ENCODE data around the gene CUBN. TPM values are rescaled to one million over a fixed set of nuclear protein-coding genes. Genes with fewer than 3 reads are reported as not detected.

The CUBN gene
- total and polyA plus RNA-seq, 10 of the 15 experiments (the other 5 are each of a cell fraction or from before 2014, with no cell fraction given), result under 0.01 to 0.14 (median 0.02) TPM; not detected in 6

DNA sequence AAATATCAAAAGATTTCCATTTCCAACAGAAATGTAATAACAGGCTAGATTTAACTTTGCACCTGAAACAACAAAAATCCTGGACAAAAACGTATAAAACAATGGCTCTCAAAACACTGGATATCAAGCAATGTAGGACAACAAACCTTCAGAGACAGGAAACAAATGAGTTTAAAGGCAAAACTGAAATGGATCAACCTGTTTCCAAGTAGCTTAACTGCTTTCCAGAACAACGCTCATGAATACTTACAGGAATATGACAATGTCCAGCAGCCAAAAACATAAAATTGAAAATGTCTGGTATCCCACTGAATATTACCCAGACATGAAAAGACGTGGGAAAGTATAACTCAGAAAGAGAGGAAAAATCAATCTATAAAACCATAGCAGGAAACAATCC, 62.8 kb downstream of the CUBN start:
- ChIA-PET POLR2A (no interaction called here), RAD21 (ENCODE audit: unreplicated experiment) (no interaction called here), SMC1A (ENCODE audit: uncharacterized antibody, unreplicated experiment) (no interaction called here), CTCF (interaction anchor here (0.5 kb wide), 1 partner anchor 977 kb away, joined by 3 read pairs; no protein-coding TSS in a partner anchor)
- DNase-seq (ENCODE audit: low read depth, low spot score), result no peak
- Histone ChIP-seq H3K36me3 (ENCODE audit: control insufficient read depth in 2 of 2, insufficient read depth in 2 of 2, low read length in 1 of 2) (no peaks in the 10 kb centered on the region), H3K9me3 (replicated peaks; ENCODE audit: control insufficient read depth, insufficient read depth, low read length) (no peaks in the 10 kb centered on the region), H2AFZ (ENCODE audit: control insufficient read depth, low read depth, low read length) (no peak overlapping the region), H3K27ac (ENCODE audit: control insufficient read depth, insufficient read depth) (no peak overlapping the region), H3K27me3 (replicated peaks in 1 of 2; ENCODE audit: control insufficient read depth in 2 of 2, insufficient read depth in 2 of 2, low read length in 1 of 2) (no peaks in the 10 kb centered on the region), H3K4me1 (ENCODE audit: control insufficient read depth, insufficient read depth, low read length) (no peaks in the 10 kb centered on the region), H3K9ac (ENCODE audit: control insufficient read depth, insufficient read depth, low read length) (no peak overlapping the region), H3K79me2 (ENCODE audit: control insufficient read depth, insufficient read depth, low read length) (no peaks in the 10 kb centered on the region), H3K4me2 (ENCODE audit: control insufficient read depth, insufficient read depth) (no peak overlapping the region), H3K4me3 (no peak overlapping the region), H4K20me1 (ENCODE audit: control insufficient read depth, insufficient read depth) (no peaks in the 10 kb centered on the region)
- in situ Hi-C loops (cut with MboI) (no loop called here), intact Hi-C loops (cut with micrococcal nuclease; ENCODE audit: unreplicated experiment) (no loop called here)
- WGBS (ENCODE audit: insufficient coverage, insufficient replicate concordance, low lambda C conversion rate, missing lambda C conversion rate), result 29% methylated on average over 3 of the region's 3 CpGs
- BruUV-seq (replicated peaks), result no TSS peak
- TF ChIP-seq DPF2 (IDR thresholded peaks at IDR 0.05), result no peak
- TF ChIP-seq PML (IDR thresholded peaks at IDR 0.05; ENCODE audit: low read length), result no peak
- TF ChIP-seq MYB (IDR thresholded peaks at IDR 0.05; ENCODE audit: borderline replicate concordance, low read depth, low read length), result no peak
- TF ChIP-seq, protein P1, sequence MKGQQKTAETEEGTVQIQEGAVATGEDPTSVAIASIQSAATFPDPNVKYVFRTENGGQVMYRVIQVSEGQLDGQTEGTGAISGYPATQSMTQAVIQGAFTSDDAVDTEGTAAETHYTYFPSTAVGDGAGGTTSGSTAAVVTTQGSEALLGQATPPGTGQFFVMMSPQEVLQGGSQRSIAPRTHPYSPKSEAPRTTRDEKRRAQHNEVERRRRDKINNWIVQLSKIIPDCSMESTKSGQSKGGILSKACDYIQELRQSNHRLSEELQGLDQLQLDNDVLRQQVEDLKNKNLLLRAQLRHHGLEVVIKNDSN (IDR thresholded peaks at IDR 0.05; ENCODE audit: borderline replicate concordance, extremely low read length, insufficient read depth, low read depth, low read length), result no peak
- TF ChIP-seq, protein P2, sequence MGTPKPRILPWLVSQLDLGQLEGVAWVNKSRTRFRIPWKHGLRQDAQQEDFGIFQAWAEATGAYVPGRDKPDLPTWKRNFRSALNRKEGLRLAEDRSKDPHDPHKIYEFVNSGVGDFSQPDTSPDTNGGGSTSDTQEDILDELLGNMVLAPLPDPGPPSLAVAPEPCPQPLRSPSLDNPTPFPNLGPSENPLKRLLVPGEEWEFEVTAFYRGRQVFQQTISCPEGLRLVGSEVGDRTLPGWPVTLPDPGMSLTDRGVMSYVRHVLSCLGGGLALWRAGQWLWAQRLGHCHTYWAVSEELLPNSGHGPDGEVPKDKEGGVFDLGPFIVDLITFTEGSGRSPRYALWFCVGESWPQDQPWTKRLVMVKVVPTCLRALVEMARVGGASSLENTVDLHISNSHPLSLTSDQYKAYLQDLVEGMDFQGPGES (IDR thresholded peaks at IDR 0.05), result no peak
- TF ChIP-seq SUZ12 (IDR thresholded peaks at IDR 0.05; ENCODE audit: unreplicated experiment), result no peak
- TF ChIP-seq RCOR1 (conservative IDR thresholded peaks at IDR 0.05; ENCODE audit: low read depth, low read length), result no peak
- TF ChIP-seq RUNX3 (IDR thresholded peaks at IDR 0.05; ENCODE audit: low read length), result no peak
- TF ChIP-seq, protein P3, sequence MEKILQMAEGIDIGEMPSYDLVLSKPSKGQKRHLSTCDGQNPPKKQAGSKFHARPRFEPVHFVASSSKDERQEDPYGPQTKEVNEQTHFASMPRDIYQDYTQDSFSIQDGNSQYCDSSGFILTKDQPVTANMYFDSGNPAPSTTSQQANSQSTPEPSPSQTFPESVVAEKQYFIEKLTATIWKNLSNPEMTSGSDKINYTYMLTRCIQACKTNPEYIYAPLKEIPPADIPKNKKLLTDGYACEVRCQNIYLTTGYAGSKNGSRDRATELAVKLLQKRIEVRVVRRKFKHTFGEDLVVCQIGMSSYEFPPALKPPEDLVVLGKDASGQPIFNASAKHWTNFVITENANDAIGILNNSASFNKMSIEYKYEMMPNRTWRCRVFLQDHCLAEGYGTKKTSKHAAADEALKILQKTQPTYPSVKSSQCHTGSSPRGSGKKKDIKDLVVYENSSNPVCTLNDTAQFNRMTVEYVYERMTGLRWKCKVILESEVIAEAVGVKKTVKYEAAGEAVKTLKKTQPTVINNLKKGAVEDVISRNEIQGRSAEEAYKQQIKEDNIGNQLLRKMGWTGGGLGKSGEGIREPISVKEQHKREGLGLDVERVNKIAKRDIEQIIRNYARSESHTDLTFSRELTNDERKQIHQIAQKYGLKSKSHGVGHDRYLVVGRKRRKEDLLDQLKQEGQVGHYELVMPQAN (conservative IDR thresholded peaks at IDR 0.05), result no peak
- TF ChIP-seq, protein P4, sequence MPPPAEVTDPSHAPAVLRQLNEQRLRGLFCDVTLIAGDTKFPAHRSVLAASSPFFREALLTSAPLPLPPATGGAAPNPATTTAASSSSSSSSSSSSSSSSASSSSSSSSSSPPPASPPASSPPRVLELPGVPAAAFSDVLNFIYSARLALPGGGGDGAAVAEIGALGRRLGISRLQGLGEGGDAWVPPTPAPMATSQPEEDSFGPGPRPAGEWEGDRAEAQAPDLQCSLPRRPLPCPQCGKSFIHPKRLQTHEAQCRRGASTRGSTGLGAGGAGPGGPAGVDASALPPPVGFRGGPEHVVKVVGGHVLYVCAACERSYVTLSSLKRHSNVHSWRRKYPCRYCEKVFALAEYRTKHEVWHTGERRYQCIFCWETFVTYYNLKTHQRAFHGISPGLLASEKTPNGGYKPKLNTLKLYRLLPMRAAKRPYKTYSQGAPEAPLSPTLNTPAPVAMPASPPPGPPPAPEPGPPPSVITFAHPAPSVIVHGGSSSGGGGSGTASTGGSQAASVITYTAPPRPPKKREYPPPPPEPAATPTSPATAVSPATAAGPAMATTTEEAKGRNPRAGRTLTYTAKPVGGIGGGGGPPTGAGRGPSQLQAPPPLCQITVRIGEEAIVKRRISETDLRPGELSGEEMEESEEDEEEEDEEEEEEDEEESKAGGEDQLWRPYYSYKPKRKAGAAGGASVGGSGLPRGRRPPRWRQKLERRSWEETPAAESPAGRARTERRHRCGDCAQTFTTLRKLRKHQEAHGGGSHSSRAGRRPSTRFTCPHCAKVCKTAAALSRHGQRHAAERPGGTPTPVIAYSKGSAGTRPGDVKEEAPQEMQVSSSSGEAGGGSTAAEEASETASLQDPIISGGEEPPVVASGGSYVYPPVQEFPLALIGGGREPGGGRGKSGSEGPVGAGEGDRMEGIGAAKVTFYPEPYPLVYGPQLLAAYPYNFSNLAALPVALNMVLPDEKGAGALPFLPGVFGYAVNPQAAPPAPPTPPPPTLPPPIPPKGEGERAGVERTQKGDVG (CRISPR knock-in tag; IDR thresholded peaks at IDR 0.05), result no peak
- TF ChIP-seq KDM1A (IDR thresholded peaks at IDR 0.05; ENCODE audit: borderline replicate concordance), result no peak
- no peak for TF ChIP-seq ESRRA (IDR thresholded peaks at IDR 0.05; ENCODE audit: low read length)
- TF ChIP-seq JUNB (IDR thresholded peaks at IDR 0.05), result no peak
- no peak for ATAC-seq
- FAIRE-seq, result no peak

Measured in GM12878 (cell line).